ENCODE measurements around the gene SLC10A7.

GRCh38 chr4:146255463-146255862 lies 266.3 kb downstream of the SLC10A7 start:
- TF ChIP-seq, protein P1, sequence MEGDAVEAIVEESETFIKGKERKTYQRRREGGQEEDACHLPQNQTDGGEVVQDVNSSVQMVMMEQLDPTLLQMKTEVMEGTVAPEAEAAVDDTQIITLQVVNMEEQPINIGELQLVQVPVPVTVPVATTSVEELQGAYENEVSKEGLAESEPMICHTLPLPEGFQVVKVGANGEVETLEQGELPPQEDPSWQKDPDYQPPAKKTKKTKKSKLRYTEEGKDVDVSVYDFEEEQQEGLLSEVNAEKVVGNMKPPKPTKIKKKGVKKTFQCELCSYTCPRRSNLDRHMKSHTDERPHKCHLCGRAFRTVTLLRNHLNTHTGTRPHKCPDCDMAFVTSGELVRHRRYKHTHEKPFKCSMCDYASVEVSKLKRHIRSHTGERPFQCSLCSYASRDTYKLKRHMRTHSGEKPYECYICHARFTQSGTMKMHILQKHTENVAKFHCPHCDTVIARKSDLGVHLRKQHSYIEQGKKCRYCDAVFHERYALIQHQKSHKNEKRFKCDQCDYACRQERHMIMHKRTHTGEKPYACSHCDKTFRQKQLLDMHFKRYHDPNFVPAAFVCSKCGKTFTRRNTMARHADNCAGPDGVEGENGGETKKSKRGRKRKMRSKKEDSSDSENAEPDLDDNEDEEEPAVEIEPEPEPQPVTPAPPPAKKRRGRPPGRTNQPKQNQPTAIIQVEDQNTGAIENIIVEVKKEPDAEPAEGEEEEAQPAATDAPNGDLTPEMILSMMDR (IDR thresholded peaks at IDR 0.05; ENCODE audit: low read depth, low read length) = no peak
- TF ChIP-seq EZH2phosphoT487 (IDR thresholded peaks at IDR 0.05; ENCODE audit: low read depth) = no peak
